Activated CD4-positive, alpha-beta T cell treated with anti-CD3 and anti-CD28 coated beads for 36 hours (primary cell): Measurements from ENCODE around the gene HSFX3. TPM values are rescaled to one million over a fixed set of nuclear protein-coding genes. Genes with fewer than 3 reads are reported as not detected.
A peak's percentile ranks its signal among the peaks of the same experiment; 100 is the strongest.
"Not testable (repeated sequence)": the region's sequence is repeated elsewhere in the genome, so short reads cannot be mapped to it uniquely, and the experiment has no call there.

ENCODE experiments used
- ATAC-seq: fragments of 200-7000 bp; cut with Tn5 transposase; one replicate; pipeline ENCODE4 v1.10.0; 2021; ENCODE audit warnings: mild to moderate bottlenecking, moderate library complexity
- CTCF ChIA-PET: fragments of 350-600 bp; sonication (Branson Sonifier 250); formaldehyde crosslinking; loops from one replicate; lab custom pipeline; 2021; ENCODE audit warnings: antibody characterized with exemption; lab: Charles Lee
- POLR2A ChIA-PET: fragments of 350-600 bp; sonication (Branson Sonifier 250); formaldehyde crosslinking; loops from one replicate; lab custom pipeline; 2021; ENCODE audit warnings: antibody characterized with exemption, inconsistent platforms; lab: Charles Lee
- DNase-seq: peaks from one replicate; pipeline ENCODE4 v3.0.0-alpha.2; 2020
- H3K27ac Mint-ChIP-seq: one replicate; pipeline ENCODE4 v1.8.0; 2021; ENCODE audit warnings: mixed read lengths
- H3K27me3 Mint-ChIP-seq: one replicate; pipeline ENCODE4 v1.8.0; 2021; ENCODE audit warnings: mixed read lengths
- H3K36me3 Mint-ChIP-seq: one replicate; pipeline ENCODE4 v1.8.0; 2021; ENCODE audit warnings: low read depth, mixed read lengths
- H3K4me1 Mint-ChIP-seq: one replicate; pipeline ENCODE4 v1.8.0; 2021; ENCODE audit warnings: mixed read lengths
- H3K4me3 Mint-ChIP-seq: one replicate; pipeline ENCODE4 v1.8.0; 2021; ENCODE audit warnings: mild to moderate bottlenecking, moderate library complexity, mixed read lengths
- H3K9me3 Mint-ChIP-seq: one replicate; pipeline ENCODE4 v1.8.0; 2021; ENCODE audit warnings: low read depth, mixed read lengths
- intact Hi-C, 2 experiments: fragments of 100-400 bp; cut with DNase I in 1 of 2; cut with micrococcal nuclease in 1 of 2; formaldehyde crosslinking; loops; one replicate each; pipeline versions ENCODE4 v1.14.2 to v1.15.1; 2022 to 2024; cut with DNase I, micrococcal nuclease
- total RNA-seq, 2 experiments: library from RNA; stranded (reverse); gene quantifications; one replicate each; pipeline ENCODE4 v1.2.3, GENCODE V29; 2021

The HSFX3 gene
- total RNA-seq, 2 experiments from 2014 or later = not detected

GRCh38 chrX:149568701-149569296 lies 19.1 kb upstream of the HSFX3 start:
- Mint-ChIP-seq H3K9me3 (no peaks in the 10 kb centered on the region), H3K4me3 (no peak overlapping the region), H3K27me3 (peaks cover 4% of the 10 kb centered on the region), H3K4me1 (peaks cover 18% of the 10 kb centered on the region), H3K27ac (no peak overlapping the region), H3K36me3 (no peaks in the 10 kb centered on the region)
- POLR2A ChIA-PET = no interaction called here
- no peak for DNase-seq
- CTCF ChIA-PET = no interaction called here
- intact Hi-C loops = no loop called here
- no peak for ATAC-seq

DNA sequence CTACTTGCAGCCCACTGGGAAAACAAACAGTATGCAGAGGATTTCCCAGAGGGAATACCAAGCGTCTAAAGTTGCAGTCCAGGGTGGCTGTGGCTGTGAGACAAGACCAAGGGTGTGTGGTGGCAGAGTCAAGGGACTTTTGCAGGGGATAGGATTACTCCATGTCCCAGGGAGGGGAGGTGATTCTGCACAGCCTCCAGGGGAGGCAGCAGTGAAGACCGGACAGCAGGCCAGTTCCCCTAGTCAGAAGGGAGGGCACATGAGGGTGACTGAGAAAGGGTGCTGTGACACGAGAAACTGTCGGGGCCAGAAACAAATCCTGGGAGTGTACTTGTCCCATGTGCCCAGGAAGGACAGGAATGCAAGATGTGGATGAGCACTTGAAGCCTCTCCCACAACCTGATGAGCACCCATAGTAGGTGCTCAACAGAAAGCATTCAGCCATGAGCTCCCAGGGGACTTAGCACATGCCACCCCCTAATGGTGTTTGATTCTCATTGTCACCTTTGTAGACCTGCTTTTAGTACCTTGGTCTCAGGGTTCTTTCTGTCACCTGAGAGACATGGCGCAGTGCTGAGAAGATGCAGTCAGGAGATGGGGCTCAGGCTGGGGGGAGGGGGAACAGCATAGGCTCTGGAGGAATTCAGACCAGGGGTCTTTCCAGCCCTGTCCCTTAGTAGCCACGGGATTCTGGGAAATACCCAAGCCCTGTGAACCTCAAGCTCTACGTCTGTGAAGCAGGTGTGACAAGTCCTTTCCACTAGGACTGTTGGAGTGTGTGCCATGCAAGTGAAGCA lies 18.1 kb upstream of the HSFX3 start:
- no peaks in the 10 kb centered on the region for H3K36me3 Mint-ChIP-seq
- intact Hi-C loops = no loop called here
- H3K9me3 Mint-ChIP-seq = no peaks in the 10 kb centered on the region
- CTCF ChIA-PET = no interaction called here
- H3K27me3 Mint-ChIP-seq = peaks cover 4% of the 10 kb centered on the region
- no peak for DNase-seq
- no peak overlapping the region for H3K4me3 Mint-ChIP-seq
- POLR2A ChIA-PET = no interaction called here
- no peak for ATAC-seq
- H3K4me1 Mint-ChIP-seq = peaks cover 16% of the 10 kb centered on the region
- no peak overlapping the region for H3K27ac Mint-ChIP-seq

GRCh38 chrX:149563359-149563758 lies 13.6 kb upstream of the HSFX3 start:
- no peaks in the 10 kb centered on the region for H3K9me3 Mint-ChIP-seq
- CTCF ChIA-PET = no interaction called here
- POLR2A ChIA-PET = no interaction called here

DNA sequence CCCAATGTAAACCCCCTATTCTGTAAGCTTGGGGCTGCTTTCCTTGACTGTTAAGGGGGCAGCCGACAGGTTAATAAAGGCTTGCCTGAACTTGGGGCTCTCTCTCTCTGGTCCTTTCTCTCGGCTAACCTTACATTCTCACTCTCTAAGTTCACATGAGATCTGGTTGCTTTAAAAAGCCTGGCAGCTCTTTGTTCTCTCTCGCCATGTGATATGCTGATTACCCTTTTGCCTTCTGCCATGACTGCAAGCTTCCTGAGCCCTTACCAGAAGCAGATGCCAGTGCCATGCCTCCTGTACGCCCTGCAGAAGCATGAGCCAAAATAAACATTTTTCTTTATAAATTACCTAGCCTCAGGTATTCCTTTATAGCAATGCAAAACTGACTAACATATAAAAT lies 5.5 kb upstream of the HSFX3 start:
- CTCF ChIA-PET, H3K27ac Mint-ChIP-seq, POLR2A ChIA-PET, DNase-seq, H3K9me3 Mint-ChIP-seq, H3K27me3 Mint-ChIP-seq, intact Hi-C loops, H3K36me3 Mint-ChIP-seq, H3K4me3 Mint-ChIP-seq, H3K4me1 Mint-ChIP-seq, ATAC-seq: not testable (repeated sequence)

More at GRCh38 chrX:149563359-149563758, 13.6 kb upstream of the HSFX3 start:
- H3K4me3 Mint-ChIP-seq = no peak overlapping the region
- DNase-seq (no peak), ATAC-seq (no peak)
- H3K27me3 Mint-ChIP-seq = no peaks in the 10 kb centered on the region
- no peak overlapping the region for H3K27ac Mint-ChIP-seq
- intact Hi-C loops = no loop called here
- H3K36me3 Mint-ChIP-seq = no peaks in the 10 kb centered on the region
- H3K4me1 Mint-ChIP-seq = no peaks in the 10 kb centered on the region

GRCh38 chrX:149551939-149552248 lies 2.2 kb upstream of the HSFX3 start:
- CTCF ChIA-PET, H3K36me3 Mint-ChIP-seq, DNase-seq, H3K27ac Mint-ChIP-seq, intact Hi-C loops, H3K4me1 Mint-ChIP-seq, H3K9me3 Mint-ChIP-seq, POLR2A ChIA-PET, H3K4me3 Mint-ChIP-seq, H3K27me3 Mint-ChIP-seq: not testable (repeated sequence)
- peak; percentile 47 for ATAC-seq

GRCh38 chrX:149551245-149551938 lies 1.7 kb upstream of the HSFX3 start:
- H3K4me1 Mint-ChIP-seq, H3K27me3 Mint-ChIP-seq, H3K36me3 Mint-ChIP-seq, CTCF ChIA-PET, intact Hi-C loops, DNase-seq, H3K27ac Mint-ChIP-seq, H3K4me3 Mint-ChIP-seq, POLR2A ChIA-PET, H3K9me3 Mint-ChIP-seq: not testable (repeated sequence)
- ATAC-seq = peak; percentile 75

DNA sequence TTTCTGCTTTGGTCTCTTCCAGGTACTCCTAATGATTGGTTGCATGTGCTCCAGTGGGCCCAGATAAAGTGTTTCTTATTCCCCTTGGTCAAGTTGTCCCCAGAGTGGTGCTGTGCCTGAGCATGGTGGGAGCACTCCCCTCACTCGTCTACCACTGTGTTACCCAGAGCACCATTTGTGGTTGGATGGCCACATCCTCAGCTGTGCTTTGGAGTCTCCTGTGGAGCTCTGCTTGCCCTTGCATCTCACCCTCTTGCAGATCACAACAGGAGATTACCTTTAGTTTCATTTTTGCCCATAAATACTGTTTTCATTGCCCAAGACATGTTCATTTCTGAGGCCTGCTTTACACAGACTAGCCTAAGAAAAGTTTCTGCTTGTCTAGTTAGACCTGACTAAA lies 730 bp upstream of the HSFX3 start:
- H3K36me3 Mint-ChIP-seq, CTCF ChIA-PET, DNase-seq, H3K4me1 Mint-ChIP-seq, POLR2A ChIA-PET, H3K4me3 Mint-ChIP-seq, H3K27ac Mint-ChIP-seq, H3K9me3 Mint-ChIP-seq, H3K27me3 Mint-ChIP-seq, intact Hi-C loops, ATAC-seq: not testable (repeated sequence)

GRCh38 chrX:149547782-149548181 lies 1.9 kb downstream of the HSFX3 start:
- DNase-seq, H3K27ac Mint-ChIP-seq, H3K27me3 Mint-ChIP-seq, H3K4me1 Mint-ChIP-seq, H3K36me3 Mint-ChIP-seq, H3K9me3 Mint-ChIP-seq, POLR2A ChIA-PET, H3K4me3 Mint-ChIP-seq, CTCF ChIA-PET, ATAC-seq, intact Hi-C loops: not testable (repeated sequence)

DNA sequence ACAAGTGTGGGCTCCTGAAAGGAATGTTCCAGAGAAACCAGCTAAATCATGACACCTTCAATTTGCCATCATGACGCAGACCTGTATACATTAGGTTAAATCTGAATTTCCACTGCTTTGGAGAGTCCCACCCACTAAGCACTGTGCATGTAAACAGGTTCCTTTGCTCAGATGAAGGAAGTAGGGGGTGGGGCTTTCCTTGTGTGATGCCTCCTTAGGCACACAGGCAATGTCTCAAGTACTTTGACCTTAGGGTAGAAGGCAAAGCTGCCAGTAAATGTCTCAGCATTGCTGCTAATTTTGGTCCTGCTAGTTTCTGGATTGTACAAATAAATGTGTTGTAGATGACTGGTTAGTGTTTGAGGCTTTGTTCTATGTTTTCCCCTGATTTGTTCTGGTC lies 2.8 kb downstream of the HSFX3 start:
- DNase-seq, H3K4me1 Mint-ChIP-seq, ATAC-seq, H3K27me3 Mint-ChIP-seq, H3K9me3 Mint-ChIP-seq, H3K36me3 Mint-ChIP-seq, CTCF ChIA-PET, intact Hi-C loops, POLR2A ChIA-PET, H3K4me3 Mint-ChIP-seq, H3K27ac Mint-ChIP-seq: not testable (repeated sequence)

GRCh38 chrX:149545545-149546543 lies 3.9 kb downstream of the HSFX3 start:
- peak; percentile 41 for DNase-seq
- POLR2A ChIA-PET, ATAC-seq, H3K4me3 Mint-ChIP-seq, CTCF ChIA-PET, H3K27ac Mint-ChIP-seq, H3K36me3 Mint-ChIP-seq, H3K9me3 Mint-ChIP-seq, intact Hi-C loops, H3K27me3 Mint-ChIP-seq, H3K4me1 Mint-ChIP-seq: not testable (repeated sequence)

DNA sequence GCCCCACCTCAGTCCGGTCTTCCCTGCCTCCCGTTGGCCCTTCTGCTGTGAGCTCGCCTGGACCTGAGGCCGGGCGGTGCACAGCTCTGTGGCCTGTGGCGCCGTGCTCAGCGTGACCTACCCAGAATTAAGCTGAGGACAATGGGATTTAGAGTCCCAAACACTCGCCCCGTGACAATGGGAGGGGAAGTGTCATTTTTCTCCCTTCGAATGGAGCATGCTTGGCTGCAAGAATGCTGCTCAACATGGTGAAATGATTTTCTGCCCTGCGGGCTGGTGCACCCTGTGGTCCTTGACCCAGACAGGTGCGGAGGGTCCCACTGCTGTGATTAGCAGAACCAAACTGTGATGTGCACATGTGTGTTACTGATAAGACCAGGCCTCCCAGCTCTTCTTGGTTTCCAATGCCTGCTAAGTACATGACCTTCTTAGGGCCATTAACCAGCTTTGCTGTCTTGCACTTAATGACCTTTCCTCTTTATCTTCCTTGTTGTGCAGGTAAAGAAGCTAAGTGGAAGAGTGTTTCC lies 8.1 kb downstream of the HSFX3 start:
- ATAC-seq = no peak
- Mint-ChIP-seq H3K9me3 (no peaks in the 10 kb centered on the region), H3K4me1 (peaks cover 9% of the 10 kb centered on the region), H3K36me3 (peaks cover 3% of the 10 kb centered on the region), H3K27ac (peak overlapping the region; percentile 98), H3K27me3 (no peaks in the 10 kb centered on the region), H3K4me3 (peak overlapping the region; percentile 82)
- ChIA-PET POLR2A (interaction anchor here (1.6 to 2.7 kb wide), 2 partner anchors 14 to 398 kb away, joined by 6 to 30 read pairs; partner anchors contain the start of gene EOLA2), CTCF (interaction anchor here (0.7 to 1.2 kb wide), 2 partner anchors 14 to 1174 kb away, joined by 3 read pairs; no protein-coding TSS in a partner anchor)
- intact Hi-C loops = loop anchor here in 1 of 2 experiments (2.0 kb wide), 3 partner anchors 37 to 1027 kb away; partner anchors contain the start of genes IDS, MTM1 and TMEM185A
- DNase-seq = no peak
